ENCODE data around the gene PLD4.
"Not testable (repeated sequence)": the region's sequence is repeated elsewhere in the genome, so short reads cannot be mapped to it uniquely, and the experiment has no call there.

The PLD4 gene

GRCh38 chr14:104941508-104942365, 17.1 kb downstream of the PLD4 start:
- H3K27ac ChIP-seq: no peak overlapping the region
- H3K4me3 ChIP-seq: no peak overlapping the region
- no peaks in the 10 kb centered on the region for H3K9me3 ChIP-seq (ENCODE audit: low read depth, low read length)
- no peak for DNase-seq (ENCODE audit: low read depth, low spot score)
- no peaks in the 10 kb centered on the region for H3K36me3 ChIP-seq (ENCODE audit: insufficient read depth, low read length)
- TF ChIP-seq EZH2 (IDR thresholded peaks at IDR 0.05): no peak
- no peak for TF ChIP-seq POLR2AphosphoS5 (IDR thresholded peaks at IDR 0.05; ENCODE audit: borderline replicate concordance, low read depth, low read length)
- TF ChIP-seq FOXP2 (optimal IDR thresholded peaks at IDR 0.05; ENCODE audit: control extremely low read depth, extremely low read length, insufficient read depth): no peak
- H3K9ac ChIP-seq (ENCODE audit: insufficient read length): no peak overlapping the region

DNA sequence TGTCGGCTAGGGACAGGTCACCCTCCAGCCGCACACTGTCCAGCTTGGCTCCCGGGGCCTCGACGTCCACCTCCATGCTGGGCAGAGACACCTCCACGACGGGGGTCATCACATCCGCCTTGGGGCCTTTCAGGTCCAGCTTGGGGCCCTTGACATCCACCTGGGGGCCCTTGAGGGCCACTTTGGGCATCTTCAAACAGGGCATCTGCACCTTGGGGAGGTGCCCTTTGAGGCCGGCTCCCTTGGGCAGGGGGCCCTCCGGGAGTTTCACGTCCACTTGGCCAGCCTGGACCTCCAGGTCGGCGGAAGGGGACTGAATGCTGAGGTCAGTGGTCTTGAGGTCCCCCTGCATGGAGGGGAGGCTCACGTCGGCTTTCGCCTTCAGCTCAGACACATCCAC, 17.9 kb downstream of the PLD4 start:
- Histone ChIP-seq H3K9me3 (ENCODE audit: low read depth, low read length) (no peaks in the 10 kb centered on the region), H3K9ac (ENCODE audit: insufficient read length) (no peak overlapping the region), H3K27ac (no peak overlapping the region), H3K4me3 (no peak overlapping the region), H3K36me3 (ENCODE audit: insufficient read depth, low read length) (no peaks in the 10 kb centered on the region)
- TF ChIP-seq POLR2AphosphoS5 (IDR thresholded peaks at IDR 0.05; ENCODE audit: borderline replicate concordance, low read depth, low read length) (no peak), EZH2 (IDR thresholded peaks at IDR 0.05) (no peak), FOXP2 (optimal IDR thresholded peaks at IDR 0.05; ENCODE audit: control extremely low read depth, extremely low read length, insufficient read depth) (no peak)
- DNase-seq (ENCODE audit: low read depth, low spot score): no peak

DNA sequence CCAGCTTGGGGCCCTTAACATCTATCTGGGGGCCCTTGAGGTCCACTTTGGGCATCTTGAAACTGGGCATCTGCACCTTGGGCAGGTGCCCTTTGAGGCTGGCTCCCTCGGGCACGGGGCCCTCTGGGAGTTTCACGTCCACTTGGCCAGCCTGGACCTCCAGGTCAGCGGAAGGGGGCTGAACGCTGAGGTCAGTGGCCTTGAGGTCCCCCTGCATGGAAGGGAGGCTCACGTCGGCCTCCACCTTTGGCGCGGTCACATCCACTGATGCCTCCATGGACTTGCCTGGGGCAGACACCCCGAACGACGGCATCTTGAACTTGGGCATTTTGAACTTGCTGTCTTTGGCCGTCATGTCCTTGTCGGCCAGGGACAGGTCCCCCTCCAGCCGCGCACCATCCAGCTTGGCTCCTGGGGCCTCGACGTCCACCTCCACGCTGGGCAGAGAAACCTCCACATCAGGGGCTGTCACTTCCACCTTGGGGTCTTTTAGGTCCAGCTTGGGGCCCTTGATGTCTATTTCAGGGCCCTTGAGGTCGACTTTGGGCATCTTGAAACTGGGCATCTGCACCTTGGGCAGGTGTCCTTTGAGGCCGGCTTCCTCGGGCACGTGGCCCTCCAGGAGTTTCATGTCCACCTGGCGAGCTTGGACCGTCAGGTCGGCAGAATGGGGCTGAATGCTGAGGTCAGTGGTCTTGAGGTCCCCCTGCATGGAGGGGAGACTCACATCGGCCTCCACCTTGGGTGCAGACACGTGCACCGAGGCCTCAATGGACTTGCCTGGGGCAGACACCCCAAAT, 18.7 kb downstream of the PLD4 start:
- not testable (repeated sequence) for H3K36me3 ChIP-seq (ENCODE audit: insufficient read depth, low read length); H3K9ac ChIP-seq (ENCODE audit: insufficient read length); DNase-seq (ENCODE audit: low read depth, low spot score); H3K27ac ChIP-seq; H3K4me3 ChIP-seq; H3K9me3 ChIP-seq (ENCODE audit: low read depth, low read length)

DNA sequence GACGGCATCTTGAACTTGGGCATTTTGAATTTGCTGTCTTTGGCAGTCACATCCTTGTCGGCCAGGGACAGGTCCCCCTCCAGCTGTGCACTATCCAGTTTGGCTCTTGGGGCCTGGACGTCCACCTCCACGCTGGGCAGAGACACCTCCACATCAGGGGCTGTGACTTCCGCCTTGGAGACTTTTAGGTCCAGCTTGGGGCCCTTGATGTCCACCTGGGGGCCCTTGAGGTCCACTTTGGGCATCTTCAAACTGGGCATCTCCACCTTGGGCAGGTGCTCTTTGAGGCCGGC, 19.3 kb downstream of the PLD4 start:
- H3K9ac ChIP-seq (ENCODE audit: insufficient read length); H3K9me3 ChIP-seq (ENCODE audit: low read depth, low read length); H3K4me3 ChIP-seq; DNase-seq (ENCODE audit: low read depth, low spot score); H3K36me3 ChIP-seq (ENCODE audit: insufficient read depth, low read length); H3K27ac ChIP-seq: not testable (repeated sequence)

DNA sequence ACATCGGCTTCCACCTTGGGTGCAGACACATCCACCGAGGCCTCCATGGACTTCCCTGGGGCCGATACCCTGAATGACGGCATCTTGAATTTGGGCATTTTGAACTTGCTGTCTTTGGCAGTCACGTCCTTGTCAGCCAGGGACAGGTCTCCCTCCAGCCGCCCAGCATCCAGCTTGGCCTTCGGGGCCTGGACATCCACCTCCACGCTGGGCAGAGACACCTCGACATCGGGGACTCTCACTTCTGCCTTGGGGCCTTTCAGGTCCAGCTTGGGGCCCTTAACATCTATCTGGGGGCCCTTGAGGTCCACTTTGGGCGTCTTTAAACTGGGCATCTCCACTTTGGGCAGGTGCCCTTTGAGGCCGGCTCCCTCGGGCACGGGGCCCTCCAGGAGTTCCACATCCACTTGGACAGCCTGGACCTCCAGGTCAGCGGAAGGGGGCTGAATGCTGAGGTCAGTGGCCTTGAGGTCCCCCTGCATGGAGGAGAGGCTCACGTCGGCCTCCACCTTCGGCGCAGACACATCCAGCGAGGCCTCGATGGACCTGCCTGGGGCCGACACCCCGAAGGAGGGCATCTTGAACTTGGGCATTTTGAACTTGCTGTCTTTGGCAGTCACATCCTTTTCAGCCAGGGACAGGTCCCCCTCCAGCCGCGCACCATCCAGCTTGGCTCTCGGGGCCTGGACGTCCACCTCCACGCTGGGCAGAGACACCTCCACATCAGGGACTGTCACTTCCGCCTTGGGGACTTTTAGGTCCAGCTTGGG, 19.9 kb downstream of the PLD4 start:
- not testable (repeated sequence) for H3K9me3 ChIP-seq (ENCODE audit: low read depth, low read length); H3K4me3 ChIP-seq; H3K9ac ChIP-seq (ENCODE audit: insufficient read length); H3K36me3 ChIP-seq (ENCODE audit: insufficient read depth, low read length); H3K27ac ChIP-seq; DNase-seq (ENCODE audit: low read depth, low spot score)

DNA sequence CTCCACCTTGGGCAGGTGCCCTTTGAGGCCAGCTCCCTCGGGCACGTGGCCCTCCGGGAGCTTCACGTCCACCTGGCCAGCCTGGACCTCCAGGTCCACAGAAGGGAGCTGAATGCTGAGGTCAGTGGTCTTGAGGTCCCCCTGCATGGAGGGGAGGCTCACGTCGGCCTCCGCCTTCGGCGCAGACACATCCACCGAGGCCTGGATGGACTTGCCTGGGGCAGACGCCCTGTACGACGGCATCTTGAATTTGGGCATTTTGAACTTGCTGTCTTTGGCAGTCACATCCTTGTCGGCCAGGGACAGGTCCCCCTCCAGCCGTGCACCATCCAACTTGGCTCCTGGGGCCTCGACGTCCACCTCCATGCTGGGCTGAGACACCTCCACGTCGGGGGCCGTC, 20.6 kb downstream of the PLD4 start:
- H3K9ac ChIP-seq (ENCODE audit: insufficient read length); H3K27ac ChIP-seq; DNase-seq (ENCODE audit: low read depth, low spot score); H3K36me3 ChIP-seq (ENCODE audit: insufficient read depth, low read length); H3K9me3 ChIP-seq (ENCODE audit: low read depth, low read length); H3K4me3 ChIP-seq: not testable (repeated sequence)

DNA sequence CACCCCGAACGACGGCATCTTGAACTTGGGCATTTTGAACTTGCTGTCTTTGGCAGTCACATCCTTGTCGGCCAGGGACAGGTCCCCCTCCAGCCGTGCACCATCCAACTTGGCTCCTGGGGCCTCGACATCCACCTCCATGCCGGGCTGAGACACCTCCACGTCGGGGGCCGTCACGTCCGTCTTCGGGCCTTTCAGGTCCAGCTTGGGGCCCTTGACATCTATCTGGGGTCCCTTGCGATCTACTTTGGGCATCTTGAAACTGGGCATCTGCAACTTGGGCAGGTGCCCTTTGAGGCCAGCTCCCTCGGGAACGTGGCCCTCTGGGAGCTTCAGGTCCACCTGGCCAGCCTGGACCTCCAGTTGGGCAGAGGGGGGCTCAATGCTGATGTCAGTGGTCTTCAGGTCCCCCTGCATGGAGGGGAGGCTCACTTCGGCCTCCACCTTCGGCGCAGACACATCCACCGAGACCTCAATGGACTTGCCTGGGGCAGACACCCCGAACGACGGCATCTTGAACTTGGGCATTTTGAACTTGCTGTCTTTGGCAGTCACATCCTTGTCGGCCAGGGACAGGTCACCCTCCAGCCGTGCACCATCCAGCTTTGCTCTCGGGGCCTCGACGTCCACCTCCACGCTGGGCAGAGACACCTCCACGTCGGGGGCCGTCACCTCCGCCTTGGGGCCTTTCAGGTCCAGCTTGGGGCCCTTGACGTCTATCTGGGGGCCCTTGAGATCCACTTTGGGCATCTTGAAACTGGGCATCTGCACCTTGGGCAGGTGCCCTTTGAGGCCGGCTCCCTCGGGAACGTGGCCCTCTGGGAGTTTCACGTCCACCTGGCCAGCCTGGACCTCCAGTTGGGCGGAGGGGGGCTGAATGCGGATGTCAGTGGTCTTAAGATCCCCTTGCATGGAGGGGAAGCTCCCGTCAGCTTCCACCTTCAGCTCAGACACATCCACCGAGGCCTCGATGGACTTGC, 21.6 kb downstream of the PLD4 start:
- not testable (repeated sequence) for H3K36me3 ChIP-seq (ENCODE audit: insufficient read depth, low read length); DNase-seq (ENCODE audit: low read depth, low spot score); H3K9ac ChIP-seq (ENCODE audit: insufficient read length); H3K9me3 ChIP-seq (ENCODE audit: low read depth, low read length); H3K4me3 ChIP-seq; H3K27ac ChIP-seq

- H3K4me3 ChIP-seq; H3K27ac ChIP-seq; H3K36me3 ChIP-seq (ENCODE audit: insufficient read depth, low read length); H3K9me3 ChIP-seq (ENCODE audit: low read depth, low read length); H3K9ac ChIP-seq (ENCODE audit: insufficient read length); DNase-seq (ENCODE audit: low read depth, low spot score): not testable (repeated sequence)
Measured at GRCh38 chr14:104947201-104947600, 22.5 kb downstream of the PLD4 start.

GRCh38 chr14:104947881-104948735, 23.4 kb downstream of the PLD4 start:
- H3K4me3 ChIP-seq; H3K27ac ChIP-seq; H3K36me3 ChIP-seq (ENCODE audit: insufficient read depth, low read length); H3K9me3 ChIP-seq (ENCODE audit: low read depth, low read length); H3K9ac ChIP-seq (ENCODE audit: insufficient read length); DNase-seq (ENCODE audit: low read depth, low spot score): not testable (repeated sequence)

Data from SK-N-MC (cell line).